A549 (cell line): ENCODE measurements around the gene GSTO2.

Experiments
- CEBPB ChIP-seq, 2 experiments: fragments of >200 bp in 1 of 2; sonication (Bioruptor Twin) in 1 of 2; formaldehyde crosslinking in 1 of 2; IDR thresholded peaks; 2 replicates each; pipeline ENCODE4 v1.6.1; 2012 to 2016
- EHMT2 ChIP-seq: fragments of 200-600 bp; sonication (generic); IDR thresholded peaks from 2 replicates; pipeline ENCODE4 v1.6.1; 2016; ENCODE audit warnings: antibody characterized with exemption, low read depth, mild to moderate bottlenecking, moderate library complexity
- EP300 ChIP-seq, 2 experiments: fragments of >200 bp; sonication (Bioruptor Twin); formaldehyde crosslinking; IDR thresholded peaks; 2 replicates in 1 of 2; 3 replicates in 1 of 2; pipeline ENCODE4 v1.6.1; 2016 to 2017
- JUN ChIP-seq, 2 experiments: fragments of >200 bp; sonication (Bioruptor Twin); formaldehyde crosslinking; IDR thresholded peaks; 2 replicates in 1 of 2; 3 replicates in 1 of 2; pipeline ENCODE4 v1.6.1; 2016 to 2017
- NR3C1 ChIP-seq: fragments of >200 bp; sonication (Bioruptor Twin); formaldehyde crosslinking; IDR thresholded peaks from 3 replicates; pipeline ENCODE4 v1.6.1; 2017
- POLR2A ChIP-seq: IDR thresholded peaks from 2 replicates; pipeline ENCODE4 v1.6.1; 2012; ENCODE audit warnings: mild to moderate bottlenecking, low read length
- TP53 ChIP-seq: fragments of 250-450 bp; sonication (Bioruptor Pico); IDR thresholded peaks from 2 replicates; pipeline ENCODE4 v1.5.0; 2021; ENCODE audit warnings: mild to moderate bottlenecking, moderate library complexity
- TF ChIP-seq, protein P1 (sequence below): fragments of >200 bp; sonication (Bioruptor Twin); formaldehyde crosslinking; IDR thresholded peaks from 3 replicates; pipeline ENCODE4 v1.5.1; 2016

- TF ChIP-seq TP53 (CRISPR knock-in tag) (no peak), EHMT2 (no peak), POLR2A (peak; percentile 90), JUN (IDR thresholded peaks at IDR 0.05) (peak in 1 of 2 experiments; percentile 67; a peak in 2 of 5 replicates), NR3C1 (no peak), CEBPB (IDR thresholded peaks at IDR 0.05) (no peak), EP300 (IDR thresholded peaks at IDR 0.05) (no peak)
- TF ChIP-seq, protein P1, sequence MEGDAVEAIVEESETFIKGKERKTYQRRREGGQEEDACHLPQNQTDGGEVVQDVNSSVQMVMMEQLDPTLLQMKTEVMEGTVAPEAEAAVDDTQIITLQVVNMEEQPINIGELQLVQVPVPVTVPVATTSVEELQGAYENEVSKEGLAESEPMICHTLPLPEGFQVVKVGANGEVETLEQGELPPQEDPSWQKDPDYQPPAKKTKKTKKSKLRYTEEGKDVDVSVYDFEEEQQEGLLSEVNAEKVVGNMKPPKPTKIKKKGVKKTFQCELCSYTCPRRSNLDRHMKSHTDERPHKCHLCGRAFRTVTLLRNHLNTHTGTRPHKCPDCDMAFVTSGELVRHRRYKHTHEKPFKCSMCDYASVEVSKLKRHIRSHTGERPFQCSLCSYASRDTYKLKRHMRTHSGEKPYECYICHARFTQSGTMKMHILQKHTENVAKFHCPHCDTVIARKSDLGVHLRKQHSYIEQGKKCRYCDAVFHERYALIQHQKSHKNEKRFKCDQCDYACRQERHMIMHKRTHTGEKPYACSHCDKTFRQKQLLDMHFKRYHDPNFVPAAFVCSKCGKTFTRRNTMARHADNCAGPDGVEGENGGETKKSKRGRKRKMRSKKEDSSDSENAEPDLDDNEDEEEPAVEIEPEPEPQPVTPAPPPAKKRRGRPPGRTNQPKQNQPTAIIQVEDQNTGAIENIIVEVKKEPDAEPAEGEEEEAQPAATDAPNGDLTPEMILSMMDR: no peak
Observed at GRCh38 chr10:104254493-104255310, 14.3 kb upstream of the GSTO2 start, which contains the start of gene GSTO1.
